ENCODE results near the gene RNF32. TPM values are rescaled to one million over a fixed set of nuclear protein-coding genes. Genes with fewer than 3 reads are reported as not detected.
"Not testable (repeated sequence)": the region's sequence is repeated elsewhere in the genome, so short reads cannot be mapped to it uniquely, and the experiment has no call there.

RNF32 gene
- total RNA-seq, 2 experiments from 2014 or later, result 1.4 to 2.2 TPM

- no peak overlapping the region for H3K4me3 Mint-ChIP-seq
- H3K27ac Mint-ChIP-seq, result no peak overlapping the region
- no peaks in the 10 kb centered on the region for H3K9me3 Mint-ChIP-seq (ENCODE audit: insufficient read depth)
- CTCF ChIA-PET, result no interaction called here
- no peaks in the 10 kb centered on the region for H3K27me3 Mint-ChIP-seq (ENCODE audit: low read depth)
- POLR2A ChIA-PET, result no interaction called here
- no peak for DNase-seq
- ATAC-seq, result no peak
- H3K36me3 Mint-ChIP-seq (ENCODE audit: low read depth), result peaks cover 12% of the 10 kb centered on the region
- peaks cover 6% of the 10 kb centered on the region for H3K4me1 Mint-ChIP-seq (ENCODE audit: low read depth)
These were observed 32.9 kb downstream of the RNF32 start for GRCh38 chr7:156673454-156673853.

GRCh38 chr7:156673902-156674301 is 33.3 kb downstream of the RNF32 start:
- Mint-ChIP-seq H3K4me3 (no peak overlapping the region), H3K27ac (no peak overlapping the region), H3K36me3 (ENCODE audit: low read depth) (peaks cover 16% of the 10 kb centered on the region), H3K9me3 (ENCODE audit: insufficient read depth) (no peaks in the 10 kb centered on the region), H3K27me3 (ENCODE audit: low read depth) (no peaks in the 10 kb centered on the region), H3K4me1 (ENCODE audit: low read depth) (peaks cover 6% of the 10 kb centered on the region)
- ChIA-PET POLR2A (no interaction called here), CTCF (no interaction called here)
- ATAC-seq (no peak), DNase-seq (no peak)

- Mint-ChIP-seq H3K4me3 (no peak overlapping the region), H3K27ac (peak overlapping the region; percentile 67), H3K27me3 (ENCODE audit: low read depth) (no peaks in the 10 kb centered on the region), H3K9me3 (ENCODE audit: insufficient read depth) (no peaks in the 10 kb centered on the region), H3K36me3 (ENCODE audit: low read depth) (peaks cover 17% of the 10 kb centered on the region), H3K4me1 (ENCODE audit: low read depth) (peaks cover 11% of the 10 kb centered on the region)
- ChIA-PET POLR2A (interaction anchor here (0.5 kb wide), 1 partner anchor 858 kb away, joined by 3 read pairs; no protein-coding TSS in a partner anchor), CTCF (no interaction called here)
- DNase-seq (no peak), ATAC-seq (no peak)
These were observed 35.1 kb downstream of the RNF32 start for GRCh38 chr7:156675721-156676120.

GRCh38 chr7:156676263-156676662 is 35.7 kb downstream of the RNF32 start:
- no peak for DNase-seq
- Mint-ChIP-seq H3K9me3 (ENCODE audit: insufficient read depth) (no peaks in the 10 kb centered on the region), H3K4me1 (ENCODE audit: low read depth) (peaks cover 12% of the 10 kb centered on the region), H3K27ac (no peak overlapping the region), H3K36me3 (ENCODE audit: low read depth) (peaks cover 17% of the 10 kb centered on the region), H3K27me3 (ENCODE audit: low read depth) (no peaks in the 10 kb centered on the region), H3K4me3 (no peak overlapping the region)
- ChIA-PET POLR2A (no interaction called here), CTCF (no interaction called here)
- ATAC-seq, result no peak

- H3K4me1 Mint-ChIP-seq (ENCODE audit: low read depth), result peaks cover 12% of the 10 kb centered on the region
- no peak overlapping the region for H3K27ac Mint-ChIP-seq
- ChIA-PET POLR2A (no interaction called here), CTCF (no interaction called here)
- H3K4me3 Mint-ChIP-seq, result no peak overlapping the region
- ATAC-seq (no peak), DNase-seq (no peak)
- no peaks in the 10 kb centered on the region for H3K9me3 Mint-ChIP-seq (ENCODE audit: insufficient read depth)
- H3K27me3 Mint-ChIP-seq (ENCODE audit: low read depth), result no peaks in the 10 kb centered on the region
- peaks cover 17% of the 10 kb centered on the region for H3K36me3 Mint-ChIP-seq (ENCODE audit: low read depth)
These were observed 36.9 kb downstream of the RNF32 start for GRCh38 chr7:156677374-156678054.

- no peaks in the 10 kb centered on the region for H3K27me3 Mint-ChIP-seq (ENCODE audit: low read depth)
- ChIA-PET POLR2A (no interaction called here), CTCF (no interaction called here)
- no peak for DNase-seq
- ATAC-seq, result no peak
- no peak overlapping the region for H3K4me3 Mint-ChIP-seq
- no peaks in the 10 kb centered on the region for H3K9me3 Mint-ChIP-seq (ENCODE audit: insufficient read depth)
- H3K4me1 Mint-ChIP-seq (ENCODE audit: low read depth), result peaks cover 12% of the 10 kb centered on the region
- peaks cover 18% of the 10 kb centered on the region for H3K36me3 Mint-ChIP-seq (ENCODE audit: low read depth)
- no peak overlapping the region for H3K27ac Mint-ChIP-seq
These were observed 39.7 kb downstream of the RNF32 start for GRCh38 chr7:156680281-156680680.

- H3K27me3 Mint-ChIP-seq (ENCODE audit: low read depth), result no peaks in the 10 kb centered on the region
These were observed 42.4 kb downstream of the RNF32 start for GRCh38 chr7:156682928-156683327.

GRCh38 chr7:156684251-156684650 is 43.7 kb downstream of the RNF32 start:
- DNase-seq (no peak), ATAC-seq (no peak)
- Mint-ChIP-seq H3K27ac (no peak overlapping the region), H3K9me3 (ENCODE audit: insufficient read depth) (no peaks in the 10 kb centered on the region), H3K4me3 (no peak overlapping the region), H3K4me1 (ENCODE audit: low read depth) (peaks cover 7% of the 10 kb centered on the region), H3K36me3 (ENCODE audit: low read depth) (peaks cover 4% of the 10 kb centered on the region), H3K27me3 (ENCODE audit: low read depth) (no peaks in the 10 kb centered on the region)
- POLR2A ChIA-PET, result no interaction called here
- CTCF ChIA-PET, result no interaction called here

More at GRCh38 chr7:156682928-156683327, 42.4 kb downstream of the RNF32 start:
- Mint-ChIP-seq H3K27ac (no peak overlapping the region), H3K4me3 (no peak overlapping the region), H3K36me3 (ENCODE audit: low read depth) (peaks cover 9% of the 10 kb centered on the region), H3K9me3 (ENCODE audit: insufficient read depth) (no peaks in the 10 kb centered on the region), H3K4me1 (ENCODE audit: low read depth) (peaks cover 7% of the 10 kb centered on the region)
- CTCF ChIA-PET, result no interaction called here
- POLR2A ChIA-PET, result no interaction called here
- ATAC-seq (no peak), DNase-seq (no peak)

- peaks cover 7% of the 10 kb centered on the region for H3K4me1 Mint-ChIP-seq (ENCODE audit: low read depth)
- H3K4me3 Mint-ChIP-seq, result no peak overlapping the region
- ATAC-seq, result no peak
- H3K27ac Mint-ChIP-seq, result no peak overlapping the region
- no peak for DNase-seq
- no peaks in the 10 kb centered on the region for H3K27me3 Mint-ChIP-seq (ENCODE audit: low read depth)
- H3K9me3 Mint-ChIP-seq (ENCODE audit: insufficient read depth), result no peaks in the 10 kb centered on the region
- peaks cover 4% of the 10 kb centered on the region for H3K36me3 Mint-ChIP-seq (ENCODE audit: low read depth)
- ChIA-PET CTCF (no interaction called here), POLR2A (no interaction called here)
These were observed 44.1 kb downstream of the RNF32 start for GRCh38 chr7:156684661-156685060.

GRCh38 chr7:156691764-156692163 is 51.2 kb downstream of the RNF32 start:
- Mint-ChIP-seq H3K27me3 (ENCODE audit: low read depth) (no peaks in the 10 kb centered on the region), H3K4me3 (no peak overlapping the region), H3K9me3 (ENCODE audit: insufficient read depth) (peaks cover 14% of the 10 kb centered on the region), H3K27ac (no peak overlapping the region), H3K36me3 (ENCODE audit: low read depth) (peaks cover 14% of the 10 kb centered on the region), H3K4me1 (ENCODE audit: low read depth) (no peaks in the 10 kb centered on the region)
- ChIA-PET CTCF (no interaction called here), POLR2A (interaction anchor here (0.7 kb wide), 1 partner anchor 557 kb away, joined by 3 read pairs; no protein-coding TSS in a partner anchor)
- no peak for DNase-seq
- no peak for ATAC-seq

GRCh38 chr7:156692849-156693248 is 52.3 kb downstream of the RNF32 start:
- no peaks in the 10 kb centered on the region for H3K4me1 Mint-ChIP-seq (ENCODE audit: low read depth)
- no peaks in the 10 kb centered on the region for H3K27me3 Mint-ChIP-seq (ENCODE audit: low read depth)
- H3K9me3 Mint-ChIP-seq (ENCODE audit: insufficient read depth), result peaks cover 25% of the 10 kb centered on the region
- ATAC-seq, result no peak
- no peak overlapping the region for H3K4me3 Mint-ChIP-seq
- no peak overlapping the region for H3K27ac Mint-ChIP-seq
- POLR2A ChIA-PET, result no interaction called here
- no peak for DNase-seq
- peaks cover 24% of the 10 kb centered on the region for H3K36me3 Mint-ChIP-seq (ENCODE audit: low read depth)
- CTCF ChIA-PET, result interaction anchor here (0.6 kb wide), 1 partner anchor 63 kb away, joined by 3 read pairs; no protein-coding TSS in a partner anchor

- CTCF ChIA-PET, result no interaction called here
- Mint-ChIP-seq H3K27me3 (ENCODE audit: low read depth) (no peaks in the 10 kb centered on the region), H3K4me3 (no peak overlapping the region), H3K27ac (no peak overlapping the region), H3K4me1 (ENCODE audit: low read depth) (no peaks in the 10 kb centered on the region), H3K36me3 (ENCODE audit: low read depth) (peaks cover 29% of the 10 kb centered on the region), H3K9me3 (ENCODE audit: insufficient read depth) (peaks cover 32% of the 10 kb centered on the region)
- DNase-seq (no peak), ATAC-seq (no peak)
- POLR2A ChIA-PET, result no interaction called here
These were observed 53.1 kb downstream of the RNF32 start for GRCh38 chr7:156693627-156694026.

- POLR2A ChIA-PET; H3K4me3 Mint-ChIP-seq; ATAC-seq; H3K27me3 Mint-ChIP-seq (ENCODE audit: low read depth); DNase-seq; CTCF ChIA-PET; H3K4me1 Mint-ChIP-seq (ENCODE audit: low read depth); H3K27ac Mint-ChIP-seq: not testable (repeated sequence)
- Mint-ChIP-seq H3K36me3 (ENCODE audit: low read depth) (peaks cover 47% of the 10 kb centered on the region), H3K9me3 (ENCODE audit: insufficient read depth) (peaks cover 38% of the 10 kb centered on the region)
These were observed 56.7 kb downstream of the RNF32 start for GRCh38 chr7:156697283-156697682.

All from activated CD8-positive, alpha-beta T cell treated with anti-CD3 and anti-CD28 coated beads, Interleukin-2, amount 10 ng/mL, durations not matched to agents 7 days and 5 days (primary cell).